Esophagus squamous epithelium (tissue), 4 donors: ENCODE data around the gene ACD.

ENCODE experiments used
- CTCF ChIP-seq, 6 experiments: fragments of 450-650 bp in 4 of 6; fragments of 200-600 bp in 2 of 6; sonication (generic) in 2 of 6; IDR thresholded peaks; one replicate each; pipeline ENCODE4 v1.5.1; 2016 to 2019; ENCODE audit warnings: antibody characterized with exemption in 6 of 6, mild to moderate bottlenecking in 4 of 6, moderate library complexity in 4 of 6
- POLR2A ChIP-seq, 4 donors: fragments of 450-650 bp; IDR thresholded peaks; one replicate each; pipeline ENCODE4 v1.6.1; 2017; ENCODE audit warnings: antibody characterized with exemption in 4 of 4, mild to moderate bottlenecking in 4 of 4, moderate library complexity in 3 of 4

- TF ChIP-seq CTCF (IDR thresholded peaks at IDR 0.05) (no peak), POLR2A (IDR thresholded peaks at IDR 0.05) (no peak)
Observed at GRCh38 chr16:67648764-67649407, 11.2 kb downstream of the ACD start.
